MM.1S (cell line): ENCODE measurements around the gene TMEM267.
"Not testable (repeated sequence)": the region's sequence is repeated elsewhere in the genome, so short reads cannot be mapped to it uniquely, and the experiment has no call there.

ENCODE experiments used
- DNase-seq: peaks from one replicate; pipeline ENCODE4 v3.0.0-alpha.2; 2015
- H2AFZ ChIP-seq: fragments of 300-600 bp; sonication (generic); 2 replicates; pipeline ENCODE4 v1.6.0; 2016; ENCODE audit warnings: antibody characterized with exemption, low read length
- H3F3A ChIP-seq: fragments of 300-600 bp; sonication (generic); 2 replicates; pipeline ENCODE4 v1.6.1; 2016; ENCODE audit warnings: mild to moderate bottlenecking, antibody characterized with exemption, low read length, moderate library complexity, mixed read lengths; ENCODE audit not compliant: insufficient read depth
- H3K27ac ChIP-seq: fragments of 300-600 bp; sonication (generic); 2 replicates; pipeline ENCODE4 v1.5.1; 2016; ENCODE audit warnings: mild to moderate bottlenecking, low read length
- H3K27me3 ChIP-seq: fragments of 300-600 bp; sonication (generic); replicated peaks from 2 replicates; pipeline ENCODE4 v1.6.0; 2016; ENCODE audit warnings: low read length; ENCODE audit not compliant: insufficient read depth
- H3K36me3 ChIP-seq: fragments of 300-600 bp; sonication (generic); replicated peaks from 2 replicates; pipeline ENCODE4 v1.6.1; 2016; ENCODE audit warnings: mild to moderate bottlenecking, low read length, mixed read lengths; ENCODE audit not compliant: insufficient read depth
- H3K4me1 ChIP-seq: fragments of 300-600 bp; sonication (generic); 2 replicates; pipeline ENCODE4 v1.6.1; 2016; ENCODE audit warnings: low read length, mixed read lengths
- H3K4me2 ChIP-seq: fragments of 300-600 bp; sonication (generic); 2 replicates; pipeline ENCODE4 v1.6.0; 2016; ENCODE audit warnings: low read depth, low read length
- H3K4me3 ChIP-seq: fragments of 300-600 bp; sonication (generic); 2 replicates; pipeline ENCODE4 v1.5.1; 2016; ENCODE audit warnings: low read length, mixed read lengths
- H3K79me2 ChIP-seq: fragments of 300-600 bp; sonication (generic); 2 replicates; pipeline ENCODE4 v1.6.1; 2016; ENCODE audit warnings: mixed run types, low read length, mixed read lengths
- H3K9ac ChIP-seq: fragments of 300-600 bp; sonication (generic); 2 replicates; pipeline ENCODE4 v1.6.1; 2016; ENCODE audit warnings: low read length, mixed read lengths
- H3K9me2 ChIP-seq: fragments of 300-600 bp; sonication (generic); replicated peaks from 2 replicates; pipeline ENCODE4 v1.6.1; 2016; ENCODE audit warnings: mild to moderate bottlenecking, low read length, mixed read lengths; ENCODE audit not compliant: insufficient read depth
- H3K9me3 ChIP-seq: fragments of 300-600 bp; sonication (generic); replicated peaks from 2 replicates; pipeline ENCODE4 v1.6.1; 2016; ENCODE audit warnings: mild to moderate bottlenecking, low read length, mixed read lengths; ENCODE audit not compliant: insufficient read depth
- H4K20me1 ChIP-seq: fragments of 300-600 bp; sonication (generic); 2 replicates; pipeline ENCODE4 v1.6.1; 2016; ENCODE audit warnings: mild to moderate bottlenecking, low read length, moderate library complexity, mixed read lengths; ENCODE audit not compliant: insufficient read depth
- EZH2 ChIP-seq: fragments of 300-600 bp; sonication (generic); optimal IDR thresholded peaks from 2 replicates; pipeline ENCODE3; 2017; ENCODE audit warnings: low read depth, mild to moderate bottlenecking, antibody characterized with exemption, low read length, mixed read lengths
- EZH2phosphoT487 ChIP-seq: fragments of 300-600 bp; sonication (generic); IDR thresholded peaks from 2 replicates; pipeline ENCODE4 v1.6.1; 2018; ENCODE audit warnings: antibody characterized with exemption, low read length
- TF ChIP-seq, protein P1 (sequence below): fragments of 300-600 bp; sonication (generic); IDR thresholded peaks from 2 replicates; pipeline ENCODE4 v1.5.1; 2016; ENCODE audit warnings: antibody characterized with exemption, low read length, mixed read lengths

The TMEM267 gene

GRCh38 chr5:43427306-43427705 is 56.4 kb downstream of the TMEM267 start:
- no peak for DNase-seq
- TF ChIP-seq EZH2phosphoT487 (no peak), EZH2 (no peak)
- TF ChIP-seq, protein P1, sequence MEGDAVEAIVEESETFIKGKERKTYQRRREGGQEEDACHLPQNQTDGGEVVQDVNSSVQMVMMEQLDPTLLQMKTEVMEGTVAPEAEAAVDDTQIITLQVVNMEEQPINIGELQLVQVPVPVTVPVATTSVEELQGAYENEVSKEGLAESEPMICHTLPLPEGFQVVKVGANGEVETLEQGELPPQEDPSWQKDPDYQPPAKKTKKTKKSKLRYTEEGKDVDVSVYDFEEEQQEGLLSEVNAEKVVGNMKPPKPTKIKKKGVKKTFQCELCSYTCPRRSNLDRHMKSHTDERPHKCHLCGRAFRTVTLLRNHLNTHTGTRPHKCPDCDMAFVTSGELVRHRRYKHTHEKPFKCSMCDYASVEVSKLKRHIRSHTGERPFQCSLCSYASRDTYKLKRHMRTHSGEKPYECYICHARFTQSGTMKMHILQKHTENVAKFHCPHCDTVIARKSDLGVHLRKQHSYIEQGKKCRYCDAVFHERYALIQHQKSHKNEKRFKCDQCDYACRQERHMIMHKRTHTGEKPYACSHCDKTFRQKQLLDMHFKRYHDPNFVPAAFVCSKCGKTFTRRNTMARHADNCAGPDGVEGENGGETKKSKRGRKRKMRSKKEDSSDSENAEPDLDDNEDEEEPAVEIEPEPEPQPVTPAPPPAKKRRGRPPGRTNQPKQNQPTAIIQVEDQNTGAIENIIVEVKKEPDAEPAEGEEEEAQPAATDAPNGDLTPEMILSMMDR: no peak
- no peak overlapping the region for H3K27ac ChIP-seq

DNA sequence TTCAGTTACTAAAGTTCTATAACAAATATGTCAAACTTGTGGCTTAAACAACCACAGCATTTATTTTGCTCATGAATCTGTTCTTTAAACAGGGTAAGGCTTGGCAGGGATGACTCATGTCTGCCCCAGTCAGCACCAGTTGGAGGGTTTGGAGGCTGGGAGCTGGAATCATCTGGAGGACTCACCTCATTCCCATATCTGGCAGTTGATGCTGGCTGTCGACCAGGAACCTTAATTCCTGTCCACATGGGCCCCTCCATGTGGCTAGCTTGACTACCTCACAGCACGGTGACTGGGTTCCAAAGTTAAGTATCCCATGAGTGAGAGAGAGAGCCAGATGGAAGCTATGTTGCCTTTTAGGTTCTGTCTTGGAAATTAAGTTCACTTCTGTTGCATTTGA is 57.7 kb downstream of the TMEM267 start:
- H3K4me1 ChIP-seq: no peaks in the 10 kb centered on the region
- H3F3A ChIP-seq: no peaks in the 10 kb centered on the region
- no peak for DNase-seq
- H2AFZ ChIP-seq: no peak overlapping the region
- H3K36me3 ChIP-seq: no peaks in the 10 kb centered on the region
- no peaks in the 10 kb centered on the region for H3K79me2 ChIP-seq
- H3K9ac ChIP-seq: no peak overlapping the region
- no peak overlapping the region for H3K4me3 ChIP-seq
- H3K9me2 ChIP-seq: no peaks in the 10 kb centered on the region
- H3K9me3 ChIP-seq: no peaks in the 10 kb centered on the region
- H3K27ac ChIP-seq: no peak overlapping the region
- H3K4me2 ChIP-seq: no peak overlapping the region
- TF ChIP-seq EZH2phosphoT487: no peak
- H3K27me3 ChIP-seq: no peaks in the 10 kb centered on the region
- H4K20me1 ChIP-seq: no peaks in the 10 kb centered on the region

More at GRCh38 chr5:43427306-43427705, 56.4 kb downstream of the TMEM267 start:
- no peak overlapping the region for H3K4me2 ChIP-seq
- H3K9me2 ChIP-seq: no peaks in the 10 kb centered on the region
- no peak overlapping the region for H3K4me3 ChIP-seq
- H2AFZ ChIP-seq: no peak overlapping the region
- no peaks in the 10 kb centered on the region for H3K4me1 ChIP-seq
- no peaks in the 10 kb centered on the region for H3K9me3 ChIP-seq
- no peaks in the 10 kb centered on the region for H3K27me3 ChIP-seq
- H3K36me3 ChIP-seq: no peaks in the 10 kb centered on the region
- no peaks in the 10 kb centered on the region for H3F3A ChIP-seq
- H3K79me2 ChIP-seq: no peaks in the 10 kb centered on the region
- no peaks in the 10 kb centered on the region for H4K20me1 ChIP-seq
- H3K9ac ChIP-seq: no peak overlapping the region

DNA sequence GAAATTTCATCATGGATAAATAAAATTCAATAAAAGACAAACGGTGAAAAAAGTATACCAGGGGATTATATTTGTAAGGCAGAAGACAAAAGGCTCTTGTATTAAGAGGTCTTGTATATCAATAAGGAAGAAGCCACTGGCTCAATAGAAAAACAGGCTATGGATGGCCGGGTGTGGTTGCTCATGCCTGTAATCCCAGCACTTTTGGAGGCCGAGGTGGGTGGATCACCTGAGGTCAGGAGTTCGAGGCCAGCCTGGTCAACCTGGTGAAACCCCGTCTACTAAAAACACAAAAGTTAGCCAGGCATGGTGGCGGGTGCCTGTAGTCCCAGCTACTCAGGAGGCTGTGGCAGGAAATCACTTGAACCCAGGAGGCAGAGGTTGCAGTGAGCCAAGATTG is 60.6 kb downstream of the TMEM267 start:
- not testable (repeated sequence) for H3K4me3 ChIP-seq, H3K9ac ChIP-seq, DNase-seq, H2AFZ ChIP-seq, H3K9me3 ChIP-seq, H3K27me3 ChIP-seq, H3K4me1 ChIP-seq, H3K4me2 ChIP-seq, H4K20me1 ChIP-seq, H3F3A ChIP-seq, H3K36me3 ChIP-seq, H3K79me2 ChIP-seq, H3K9me2 ChIP-seq, H3K27ac ChIP-seq

GRCh38 chr5:43422143-43422542 is 61.5 kb downstream of the TMEM267 start:
- Histone ChIP-seq H3K9me2 (no peaks in the 10 kb centered on the region), H3K79me2 (no peaks in the 10 kb centered on the region), H3K9ac (no peak overlapping the region), H3K36me3 (no peaks in the 10 kb centered on the region), H3K4me1 (no peaks in the 10 kb centered on the region), H3K4me2 (no peak overlapping the region), H3K27ac (no peak overlapping the region), H2AFZ (no peak overlapping the region), H3K9me3 (no peaks in the 10 kb centered on the region), H3K27me3 (no peaks in the 10 kb centered on the region), H3F3A (no peaks in the 10 kb centered on the region), H3K4me3 (no peak overlapping the region), H4K20me1 (no peaks in the 10 kb centered on the region)
- DNase-seq: no peak
- no peak for TF ChIP-seq EZH2
- TF ChIP-seq, protein P1: no peak
- TF ChIP-seq EZH2phosphoT487: no peak
